Embryonic facial prominence (tissue), 1 donor: ENCODE data around the gene DEGS2.
"Not testable (repeated sequence)": the region's sequence is repeated elsewhere in the genome, so short reads cannot be mapped to it uniquely, and the experiment has no call there.

ENCODE experiments used
- DNase-seq: peaks from one replicate; pipeline ENCODE4 v3.0.0-alpha.2; 2016; ENCODE audit errors: extremely low spot score

DEGS2 gene

DNA sequence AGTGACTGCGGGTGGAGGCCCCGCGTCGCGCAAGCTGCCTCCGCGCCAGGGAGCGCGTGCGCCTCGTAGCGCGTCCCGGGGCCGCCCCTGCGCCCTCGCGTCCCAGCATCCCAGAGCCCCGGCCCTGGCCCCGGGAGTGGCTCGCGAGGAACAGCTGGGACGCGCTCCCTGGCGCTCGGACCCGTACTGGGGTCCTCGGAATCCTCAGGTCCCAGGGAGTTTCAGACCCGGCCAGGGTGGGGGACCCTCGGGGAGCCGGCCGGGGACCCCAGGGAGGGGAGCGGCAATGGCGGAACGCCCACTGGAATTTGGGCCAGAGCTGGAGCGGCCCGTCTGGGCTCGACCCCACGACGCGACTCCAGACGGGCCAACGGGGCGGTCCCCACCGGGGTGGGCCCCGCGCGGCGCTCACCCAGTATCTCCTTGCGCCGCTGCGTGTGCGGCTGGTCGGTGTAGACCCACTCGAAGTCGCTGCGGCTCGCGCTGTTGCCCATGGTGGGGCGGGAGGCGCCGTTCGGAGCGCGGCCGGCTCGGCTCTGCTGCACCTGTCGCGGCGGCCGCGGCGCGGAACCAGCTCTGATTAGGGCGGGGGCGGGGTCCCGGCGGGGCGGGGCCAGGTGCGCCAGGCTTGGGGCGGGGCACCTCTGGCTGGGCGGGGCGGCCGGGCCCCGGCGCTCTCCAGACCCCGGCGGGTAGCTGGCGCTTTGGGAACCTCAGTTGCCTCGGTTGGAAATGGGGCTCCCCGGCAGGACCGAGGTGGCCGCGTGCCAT lies at the start of gene DEGS2:
Gene DEGS2 (minus strand): TSS at position 552 of the 771 bp plus-strand sequence. CDS start 58 bp downstream, at position 494.
- no peak for DNase-seq

DNA sequence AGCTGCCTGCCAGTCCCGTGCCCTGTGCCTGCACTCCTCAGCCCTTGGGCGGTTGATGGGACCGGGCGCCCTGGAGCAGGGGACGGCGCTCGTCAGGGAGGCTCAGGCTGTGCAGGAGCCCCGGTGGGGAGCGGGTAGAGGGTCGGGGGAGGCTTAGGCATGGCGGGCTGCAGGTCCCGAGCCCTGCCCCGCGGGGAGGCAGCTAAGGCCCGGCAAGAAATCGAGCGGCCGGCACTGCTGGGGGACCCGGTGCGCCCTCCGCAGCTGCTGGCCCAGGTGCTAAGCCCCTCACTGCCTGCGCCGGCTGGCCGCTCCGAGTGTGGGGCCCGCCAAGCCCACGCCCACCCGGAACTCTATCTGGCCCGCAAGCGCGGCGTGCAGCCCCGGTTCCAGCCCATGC lies 48.7 kb upstream of the DEGS2 start:
- not testable (repeated sequence) for DNase-seq

DNA sequence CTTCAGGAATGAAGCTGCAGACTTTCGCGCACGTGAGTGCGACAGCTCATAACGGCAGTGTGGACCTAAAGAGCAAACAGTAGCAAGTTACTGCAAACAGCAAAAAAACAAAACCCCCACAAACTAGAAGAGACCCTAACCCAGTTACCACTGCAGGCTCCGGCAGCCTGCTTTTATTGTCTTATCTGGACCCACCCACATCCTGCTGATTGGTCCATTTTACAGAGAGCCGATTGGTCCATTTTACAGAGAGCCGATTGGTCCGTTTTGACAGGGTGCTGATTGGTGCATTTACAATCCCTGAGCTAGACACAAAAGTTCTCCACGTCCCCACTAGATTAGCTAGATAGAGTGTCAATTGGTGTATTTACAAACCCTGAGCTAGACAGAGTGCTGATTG lies 48.1 kb upstream of the DEGS2 start:
- not testable (repeated sequence) for DNase-seq

DNA sequence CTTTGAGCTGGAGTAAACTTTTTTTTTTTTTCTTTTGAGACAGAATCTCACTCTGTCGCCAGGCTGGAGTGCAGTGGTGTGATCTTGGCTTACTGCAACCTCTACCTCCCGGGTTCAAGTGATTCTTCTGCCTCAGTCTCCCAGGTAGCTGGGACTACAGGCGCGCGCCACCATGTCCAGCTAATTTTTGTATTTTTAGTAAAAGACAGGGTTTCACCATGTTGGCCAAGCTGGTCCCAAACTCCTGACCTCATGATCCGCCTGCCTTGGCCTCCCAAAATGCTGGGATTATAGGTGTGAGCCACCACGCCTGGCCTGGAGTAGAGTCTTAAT lies 45.4 kb upstream of the DEGS2 start:
- DNase-seq = not testable (repeated sequence)

DNA sequence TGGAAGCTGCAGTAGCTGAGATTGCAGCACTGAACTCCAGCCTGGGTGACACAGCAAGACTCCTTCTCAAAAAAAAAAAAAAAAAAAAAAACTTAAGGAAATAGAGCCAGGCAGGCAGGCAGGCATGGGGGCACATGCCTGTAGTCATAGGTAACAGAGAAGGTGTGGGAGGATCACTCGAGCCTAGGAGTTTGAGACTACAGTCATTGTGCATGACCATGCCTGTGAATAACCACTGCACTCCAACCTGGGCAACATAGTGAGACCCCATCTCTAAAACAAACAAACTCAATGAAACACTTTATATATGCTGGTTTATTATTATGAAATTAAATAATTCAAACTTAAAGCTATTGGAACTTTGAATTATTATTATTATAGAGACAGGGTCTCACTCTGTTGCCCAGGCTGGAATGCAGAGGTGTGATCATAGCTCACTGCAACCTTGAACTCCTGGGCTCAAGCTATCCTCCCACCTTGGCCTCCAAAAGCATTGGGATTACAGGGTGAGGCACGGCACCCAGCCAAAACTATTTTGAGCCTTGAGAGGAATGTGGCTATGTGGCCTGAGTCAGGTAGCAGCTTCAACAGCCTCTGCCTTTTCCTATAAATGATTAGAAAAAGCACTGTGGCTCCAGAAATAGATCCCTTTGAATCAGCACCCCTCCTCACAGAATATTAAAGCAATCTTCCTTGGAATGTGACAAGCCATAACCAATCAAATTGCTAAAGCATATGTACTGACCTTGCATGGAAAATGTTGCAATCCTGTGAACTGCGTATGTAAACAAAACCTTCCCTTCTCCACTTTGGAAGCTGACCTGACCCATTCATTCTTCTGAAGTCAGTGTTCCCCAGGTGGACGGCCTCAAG lies 44.8 kb upstream of the DEGS2 start:
- DNase-seq = no peak

DNA sequence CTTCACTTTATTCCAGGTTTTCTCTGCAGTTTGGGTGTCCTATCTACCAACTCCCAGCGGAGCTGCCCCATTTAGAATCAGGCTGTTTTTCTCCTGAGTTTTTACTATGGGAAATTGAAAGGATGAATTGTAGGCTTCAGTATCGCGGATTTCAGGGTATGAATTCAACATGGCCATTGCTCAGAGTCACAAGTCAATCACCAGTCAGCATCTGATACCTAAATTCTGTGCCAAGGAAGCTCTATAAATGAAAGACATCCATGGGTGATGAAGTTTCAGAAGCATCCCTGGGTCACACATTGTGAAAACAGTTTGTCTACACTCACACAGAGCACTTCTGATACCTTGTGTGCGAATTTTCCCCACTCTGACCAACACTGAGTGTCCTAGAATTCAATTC lies 43.7 kb upstream of the DEGS2 start:
- DNase-seq = no peak

DNA sequence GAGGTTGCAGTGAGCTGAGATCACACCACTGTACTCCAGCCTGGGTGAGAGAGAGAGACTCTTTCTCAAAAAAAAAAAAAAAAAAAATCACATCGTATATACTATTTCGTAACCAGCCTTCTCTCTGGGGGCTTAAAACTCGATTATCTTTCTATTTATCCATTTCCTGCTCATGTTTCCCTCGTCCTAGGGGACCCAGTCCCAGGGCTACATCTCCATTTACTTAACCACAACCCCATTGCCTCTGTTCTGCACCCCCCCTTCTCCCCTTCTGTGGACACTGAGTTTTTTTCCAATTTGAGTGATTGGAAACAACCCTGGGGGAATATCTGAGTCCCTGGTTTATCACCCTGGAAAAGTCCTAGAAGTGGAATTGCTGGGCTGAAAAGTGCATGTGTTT lies 43.3 kb upstream of the DEGS2 start:
- no peak for DNase-seq

DNA sequence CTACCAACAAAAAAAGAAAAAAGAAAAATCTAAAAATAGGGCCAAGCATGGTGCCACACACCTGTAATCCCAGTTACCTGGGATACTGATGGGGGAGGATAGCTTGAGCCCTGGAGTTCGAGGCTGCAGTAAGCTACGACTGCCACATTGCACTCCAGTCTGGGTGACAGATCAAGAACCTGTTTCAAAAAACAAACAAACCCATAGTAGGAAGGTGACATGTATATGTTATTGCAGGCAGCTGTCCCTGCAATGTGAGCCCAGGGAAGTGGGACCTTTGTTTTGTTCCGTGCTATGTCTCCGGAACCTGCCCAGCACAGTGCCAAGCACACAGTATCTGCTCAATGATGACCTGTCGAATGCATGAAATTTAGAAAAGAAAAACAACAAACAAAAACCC lies 42.3 kb upstream of the DEGS2 start:
- DNase-seq = no peak

DNA sequence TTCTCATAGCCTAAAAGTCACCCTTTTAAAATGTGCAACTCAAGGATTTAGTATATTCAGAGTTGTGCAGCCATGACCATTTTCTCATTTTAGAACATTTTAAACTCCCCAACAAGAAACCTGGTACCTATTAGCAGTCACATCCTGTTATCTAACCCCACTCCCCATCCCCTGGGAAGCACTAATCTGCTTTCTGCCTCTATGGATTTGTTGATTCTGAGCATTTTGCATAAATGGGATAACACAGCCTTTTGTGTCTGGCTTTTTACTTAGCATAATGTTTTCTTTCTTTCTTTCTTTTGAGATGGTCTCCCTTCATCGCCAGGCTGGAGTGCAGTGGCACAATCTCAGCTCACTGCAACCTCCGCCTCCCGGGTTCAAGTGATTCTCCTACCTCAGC lies 40.9 kb upstream of the DEGS2 start:
- DNase-seq = no peak

DNA sequence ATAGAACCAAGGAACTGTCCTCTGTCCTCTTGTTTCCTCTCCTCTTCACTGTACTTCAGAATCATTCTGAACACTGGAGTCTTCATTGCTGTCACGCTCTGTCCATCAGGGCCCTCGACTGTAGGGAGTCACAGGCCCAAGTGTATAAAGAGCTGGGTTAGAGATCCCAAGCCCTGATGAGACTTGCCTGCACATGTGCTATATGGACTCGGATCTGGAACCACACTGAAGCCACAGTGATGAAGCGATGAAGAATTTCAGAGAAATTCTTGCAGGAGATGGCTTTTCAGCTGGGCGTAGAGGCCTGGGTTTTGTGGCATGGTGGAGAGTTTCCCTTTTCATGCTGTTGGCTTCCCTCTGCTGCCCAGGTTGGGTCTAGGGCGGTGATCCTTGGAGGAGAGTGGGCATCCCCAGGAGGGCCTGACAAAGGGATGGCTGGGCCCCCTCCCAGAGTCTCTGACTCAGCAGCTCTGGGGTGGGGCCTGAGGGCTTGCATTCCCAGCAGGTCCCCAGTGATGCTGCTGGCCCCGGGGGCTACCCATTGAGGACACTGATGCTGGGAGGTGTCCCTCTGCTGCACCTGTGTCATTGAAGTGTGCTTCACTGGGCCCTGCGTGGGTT lies 39.9 kb upstream of the DEGS2 start:
- no peak for DNase-seq

DNA sequence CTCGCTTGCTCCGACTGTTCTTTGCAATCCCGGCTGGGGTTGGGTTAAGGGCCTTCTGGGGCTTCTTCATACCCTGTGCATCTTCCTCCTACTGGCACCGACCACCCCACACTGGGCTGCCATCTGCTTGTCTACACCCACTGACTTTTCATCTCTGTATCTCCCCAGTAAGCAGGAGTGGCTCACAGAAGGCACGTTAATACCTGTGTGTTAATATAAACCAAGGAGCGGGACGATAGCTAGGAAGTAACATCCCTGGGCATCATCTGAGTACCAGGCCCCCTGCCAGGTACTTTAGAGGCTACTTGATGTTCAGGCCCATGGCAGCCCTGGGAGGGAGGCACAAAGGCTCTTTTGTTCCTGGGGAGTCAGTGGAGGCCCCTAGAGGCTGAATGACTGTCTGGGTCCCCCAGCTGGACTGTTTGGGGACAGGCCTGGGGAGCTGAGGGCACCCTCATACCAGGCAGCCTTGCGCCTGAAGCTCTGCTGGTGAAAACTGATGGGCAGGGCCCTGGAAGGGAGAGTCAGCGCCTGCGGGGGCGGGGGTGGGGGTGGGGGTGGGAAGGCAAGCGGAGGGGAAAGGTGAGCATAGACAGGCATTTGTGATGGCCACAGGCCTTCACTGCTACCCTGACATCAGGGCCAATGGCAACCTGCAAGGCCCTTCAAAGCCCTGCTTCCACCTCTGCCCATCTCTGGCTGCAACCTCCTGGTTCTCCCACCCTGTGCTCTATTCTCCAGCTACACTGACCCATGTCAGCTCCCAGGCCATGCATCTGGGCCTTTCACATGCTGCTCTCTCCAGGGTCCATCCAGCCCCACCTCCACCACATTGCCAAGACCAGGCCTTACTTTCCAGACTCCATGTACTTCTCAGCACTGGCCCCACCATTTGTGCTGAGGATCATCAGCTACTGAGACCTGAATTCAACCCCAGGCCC lies 34.2 kb upstream of the DEGS2 start:
- DNase-seq = no peak

DNA sequence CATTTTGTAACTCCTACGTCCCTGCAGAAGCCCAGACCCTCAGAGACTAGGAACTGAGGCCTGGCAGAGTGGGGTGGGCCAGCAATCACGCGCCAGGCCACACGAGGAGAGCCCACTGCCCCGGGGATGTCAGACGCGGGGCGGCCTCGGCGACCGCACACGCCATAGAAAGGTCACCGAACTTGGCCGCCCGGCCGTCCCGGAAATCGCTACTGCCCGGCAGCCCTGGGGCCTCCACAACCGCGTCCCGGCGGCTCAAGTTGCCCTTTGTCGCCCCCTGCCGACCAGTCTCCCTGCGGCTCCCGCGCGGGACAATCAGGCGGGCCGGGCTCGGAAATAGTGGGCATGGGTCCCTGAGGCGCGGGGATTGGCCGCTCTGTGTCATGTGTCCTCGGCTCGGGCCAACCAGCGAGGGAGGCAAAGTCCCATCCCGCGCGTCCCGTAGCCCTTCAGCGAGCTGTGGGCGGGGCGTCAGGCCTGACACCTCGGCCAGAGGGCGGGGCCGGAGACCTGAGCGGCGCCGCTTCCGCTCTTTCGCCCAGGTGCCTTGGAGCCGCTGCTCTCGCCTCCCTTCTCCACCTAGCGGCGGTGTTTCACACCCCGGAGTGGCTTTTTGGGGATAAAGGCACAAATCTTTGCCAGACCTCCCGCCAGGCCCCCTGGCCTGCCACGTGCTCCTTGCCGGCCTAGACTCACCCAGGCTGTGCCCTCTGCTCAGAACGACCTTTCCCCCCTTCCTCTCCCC lies 33.4 kb upstream of the DEGS2 start:
- DNase-seq = peak; percentile 93

DNA sequence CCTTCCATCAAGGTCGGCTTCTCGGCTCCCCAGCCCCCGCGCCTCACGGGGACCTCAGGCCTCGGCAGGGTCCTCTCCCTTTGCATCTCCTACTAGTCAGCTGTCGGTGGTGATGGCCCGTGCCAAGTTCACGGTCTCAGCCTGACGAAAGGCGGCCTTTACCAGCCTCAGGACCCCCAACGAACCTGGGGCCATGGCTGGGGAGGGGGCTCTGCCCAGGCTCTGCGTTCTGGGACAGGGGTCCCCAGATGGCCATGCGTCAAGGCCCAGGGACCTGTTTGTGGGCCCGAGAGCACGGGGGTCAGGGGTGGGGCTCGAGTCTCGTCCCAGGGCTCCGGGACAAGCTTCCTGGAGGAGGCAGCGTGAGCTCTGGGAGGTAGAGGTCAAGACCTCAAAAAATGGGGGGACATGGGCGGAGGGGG lies 32.8 kb upstream of the DEGS2 start:
- DNase-seq = no peak

DNA sequence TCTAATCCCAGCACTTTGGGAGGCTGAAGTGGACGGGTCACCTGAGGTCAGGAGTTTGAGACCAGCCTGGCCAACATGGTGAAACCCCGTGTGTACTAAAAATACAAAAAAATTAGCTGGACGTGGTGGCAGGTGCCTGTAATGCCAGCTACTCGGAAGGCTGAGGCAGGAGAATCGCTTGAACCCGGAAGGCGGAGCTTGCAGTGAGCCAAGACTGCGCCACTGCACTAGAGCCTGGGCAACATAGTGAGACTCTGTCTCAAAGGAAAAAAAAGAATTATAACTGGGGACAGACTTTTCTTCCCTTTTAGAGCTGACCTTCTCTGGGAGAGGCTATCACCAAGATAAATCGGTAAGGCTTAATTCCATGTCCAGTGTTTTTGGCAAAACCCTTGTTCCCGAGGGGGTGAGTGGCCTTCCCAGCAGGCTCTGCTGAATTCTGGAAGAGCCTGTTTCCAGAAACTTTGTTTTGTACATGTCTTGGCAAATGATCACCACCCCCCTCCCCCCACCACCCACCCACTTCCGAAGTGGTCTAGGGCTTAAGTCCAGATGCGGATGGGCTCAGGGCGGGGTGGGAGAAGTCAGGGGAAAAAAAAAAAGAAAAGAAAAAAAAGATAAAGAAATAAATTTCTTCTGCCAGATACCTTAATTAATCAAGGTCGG lies 32.3 kb upstream of the DEGS2 start:
- no peak for DNase-seq

DNA sequence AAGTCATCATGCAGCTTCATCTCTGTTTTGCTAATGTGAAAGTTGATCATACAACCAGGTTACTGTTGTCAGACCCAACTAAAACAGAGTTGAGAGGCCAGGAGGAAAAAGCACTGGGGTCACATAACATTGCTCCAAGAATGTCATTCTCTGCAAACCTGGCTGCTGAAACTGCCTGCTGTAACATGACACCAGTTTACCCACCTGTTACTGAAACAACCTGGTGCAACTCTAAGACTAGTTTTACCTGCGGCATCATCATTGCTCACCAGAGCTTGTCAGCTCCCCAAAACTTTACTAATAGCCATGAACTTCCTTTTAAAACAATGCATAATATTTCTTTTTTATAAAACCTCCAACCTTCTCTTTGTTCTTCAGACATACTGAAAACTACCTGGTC lies 30.7 kb upstream of the DEGS2 start:
- DNase-seq = no peak

DNA sequence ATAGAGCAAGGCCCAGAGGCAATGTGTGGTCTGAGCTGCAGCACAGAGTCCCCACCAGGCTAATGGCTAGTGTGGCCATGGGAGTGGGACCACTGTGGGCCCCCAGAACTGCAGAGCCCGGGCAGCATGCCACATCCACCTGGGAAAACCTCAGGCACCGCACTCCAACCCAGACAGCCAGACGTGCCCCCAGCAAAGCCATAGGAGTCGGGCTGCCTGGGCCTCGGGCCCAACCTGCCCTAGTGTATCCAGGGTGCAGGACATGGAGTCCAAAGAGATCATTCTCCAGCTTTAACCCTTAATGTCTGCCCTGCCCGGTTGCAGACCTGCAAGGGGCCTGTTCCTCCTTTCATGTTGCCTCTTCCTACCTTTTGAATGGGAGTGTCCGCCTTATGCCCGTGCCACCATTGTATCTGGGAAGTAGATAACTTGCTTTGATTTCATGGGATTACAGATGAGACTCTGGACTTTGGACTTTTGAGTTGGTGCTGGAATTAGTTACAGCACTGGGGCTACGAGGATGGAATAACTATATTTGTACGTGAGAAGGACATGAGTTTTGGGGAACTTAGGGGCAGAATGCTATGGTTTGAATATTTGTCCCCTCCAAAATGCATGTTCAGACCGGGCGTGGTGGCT lies 29.1 kb upstream of the DEGS2 start:
- no peak for DNase-seq

DNA sequence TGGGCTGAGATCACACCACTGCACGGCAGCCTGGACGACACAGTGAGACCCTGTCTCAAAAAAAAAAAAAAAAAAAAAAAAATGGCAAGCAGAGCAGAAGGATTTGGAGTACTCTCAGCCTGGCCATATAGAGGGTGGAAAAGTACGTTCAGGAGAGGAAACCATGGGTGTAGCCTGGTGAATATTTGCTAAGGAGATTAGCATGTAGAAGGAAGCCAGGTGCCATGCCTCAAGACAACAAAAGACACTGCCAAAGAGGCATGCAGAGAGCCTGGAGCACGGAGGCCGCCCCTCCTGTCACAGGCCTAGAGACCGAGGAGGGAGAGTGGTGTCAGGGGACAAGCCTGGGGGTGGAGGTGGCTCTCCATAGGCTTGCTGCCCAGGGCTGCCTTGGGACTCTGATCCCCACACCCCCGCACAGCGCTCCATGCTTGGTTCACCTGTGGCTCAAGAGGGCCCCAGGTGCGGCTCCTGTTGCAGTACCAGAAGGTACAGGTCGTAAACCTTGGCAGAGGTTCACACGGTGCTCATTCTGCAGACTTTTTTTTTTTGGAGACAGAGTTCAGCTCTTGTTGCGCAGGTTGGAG lies 27.9 kb upstream of the DEGS2 start:
- DNase-seq = no peak

DNA sequence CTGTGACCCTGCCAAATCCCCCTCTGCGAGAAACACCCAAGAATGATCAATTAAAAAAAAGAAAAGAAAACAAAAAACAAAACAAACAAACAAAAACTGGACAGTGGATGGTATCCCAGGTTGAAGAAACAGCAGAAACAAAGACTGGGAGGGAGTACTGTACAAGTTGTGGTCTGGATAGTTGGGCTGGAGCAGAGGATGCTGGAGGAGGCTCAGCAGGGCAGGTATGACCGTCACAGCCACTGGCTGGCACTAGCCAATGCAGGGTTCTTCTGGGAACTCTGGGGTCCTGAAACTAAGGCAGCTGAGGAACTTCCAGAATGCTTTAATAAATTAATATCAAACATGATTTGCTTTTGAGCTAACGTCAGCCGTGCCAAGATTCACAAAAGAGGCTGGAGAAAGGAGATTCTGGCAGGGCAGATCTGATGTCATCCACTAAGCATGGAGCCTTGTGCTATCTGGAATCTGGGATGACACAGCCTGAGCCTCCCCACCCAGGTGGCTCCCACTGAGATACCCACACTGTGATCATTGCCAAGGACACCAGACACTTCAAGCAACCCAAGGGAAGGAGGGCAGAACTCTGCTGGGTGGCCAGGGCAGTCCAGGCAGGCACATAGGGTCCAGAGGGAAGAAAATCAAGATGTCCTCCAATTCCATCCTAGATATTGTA lies 22.6 kb upstream of the DEGS2 start:
- not testable (repeated sequence) for DNase-seq

DNA sequence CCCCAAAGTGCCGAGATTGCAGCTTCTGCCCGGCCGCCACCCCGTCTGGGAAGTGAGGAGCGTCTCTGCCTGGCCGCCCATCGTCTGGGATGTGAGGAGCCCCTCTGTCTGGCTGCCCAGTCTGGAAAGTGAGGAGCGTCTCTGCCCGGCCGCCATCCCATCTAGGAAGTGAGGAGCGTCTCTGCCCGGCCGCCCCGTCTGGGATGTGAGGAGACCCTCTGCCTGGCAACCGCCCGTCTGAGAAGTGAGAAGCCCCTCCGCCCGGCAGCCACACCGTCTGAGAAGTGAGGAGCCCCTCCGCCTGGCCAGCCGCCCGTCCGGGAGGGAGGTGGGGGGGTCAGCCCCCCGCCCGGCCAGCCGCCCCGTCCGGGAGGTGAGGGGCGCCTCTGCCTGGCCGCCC lies 21.2 kb upstream of the DEGS2 start:
- DNase-seq = not testable (repeated sequence)
